K562 (cell line): ENCODE measurements around the gene HIF1A. TPM values are rescaled to one million over a fixed set of nuclear protein-coding genes. Genes with fewer than 3 reads are reported as not detected.

ENCODE experiments used
- CTCFL ChIP-seq: IDR thresholded peaks from 2 replicates; pipeline ENCODE4 v1.6.1; 2011; ENCODE audit warnings: borderline replicate concordance, low read depth, mild to moderate bottlenecking, moderate library complexity, low read length; ENCODE audit not compliant: insufficient read depth, poor library complexity, severe bottlenecking
- EHMT2 ChIP-seq: fragments of 450-650 bp; IDR thresholded peaks from 2 replicates; pipeline ENCODE4 v1.6.1; 2018; ENCODE audit warnings: antibody characterized with exemption
- MAFG ChIP-seq: fragments of 450-650 bp; conservative IDR thresholded peaks from 2 replicates; pipeline ENCODE4 v1.6.1; 2016; ENCODE audit warnings: missing genetic modification characterization, missing compliant biosample characterization
- MLLT1 ChIP-seq, 2 experiments: fragments of 450-650 bp; IDR thresholded peaks; 2 replicates each; pipeline ENCODE4 v1.6.1; 2016
- NRF1 ChIP-seq, 2 experiments: fragments of 450-650 bp; IDR thresholded peaks in 1 of 2; conservative IDR thresholded peaks in 1 of 2; 2 replicates each; pipeline ENCODE4 v1.6.1; 2014; ENCODE audit warnings: mild to moderate bottlenecking in 2 of 2
- PCBP1 ChIP-seq: fragments of 200-400 bp; formaldehyde crosslinking; IDR thresholded peaks from 2 replicates; pipeline ENCODE4 v1.6.1; 2018; ENCODE audit warnings: mild to moderate bottlenecking, low read depth, low read length; ENCODE audit not compliant: poor library complexity, severe bottlenecking
- PCBP2 ChIP-seq: fragments of 200-400 bp; formaldehyde crosslinking; IDR thresholded peaks from 2 replicates; pipeline ENCODE4 v1.6.1; 2018; ENCODE audit warnings: low read length, low read depth, mild to moderate bottlenecking, moderate library complexity; ENCODE audit not compliant: poor library complexity, severe bottlenecking
- POU5F1 ChIP-seq: fragments of 150-350 bp; IDR thresholded peaks from 2 replicates; pipeline ENCODE4 v1.6.1; 2014; ENCODE audit warnings: borderline replicate concordance, low read length, low read depth, mild to moderate bottlenecking; ENCODE audit not compliant: partially characterized antibody
- SAP30 ChIP-seq: fragments of 200-600 bp; sonication (generic); IDR thresholded peaks from 2 replicates; pipeline ENCODE4 v1.6.1; 2012; ENCODE audit warnings: borderline replicate concordance, low read depth, mild to moderate bottlenecking, moderate library complexity, low read length, control low read depth, inconsistent platforms; ENCODE audit not compliant: insufficient read depth, poor library complexity, severe bottlenecking
- SIN3B ChIP-seq: fragments of 450-650 bp; IDR thresholded peaks from 2 replicates; pipeline ENCODE4 v1.6.1; 2017; ENCODE audit warnings: low read depth, mild to moderate bottlenecking, moderate library complexity
- SMARCE1 ChIP-seq: fragments of 450-650 bp; IDR thresholded peaks from 2 replicates; pipeline ENCODE4 v1.7.1; 2016; ENCODE audit warnings: mild to moderate bottlenecking
- SMC3 ChIP-seq: conservative IDR thresholded peaks from 2 replicates; pipeline ENCODE4 v1.6.1; 2011; ENCODE audit warnings: low read depth, low read length, improper control_type of control experiment; ENCODE audit not compliant: insufficient read depth
- SREBF1 ChIP-seq: fragments of 150-350 bp; IDR thresholded peaks from 2 replicates; pipeline ENCODE4 v1.6.1; 2014; ENCODE audit warnings: antibody characterized with exemption, low read depth, low read length, borderline replicate concordance
- ZBTB17 ChIP-seq: fragments of 450-650 bp; formaldehyde crosslinking; IDR thresholded peaks from 2 replicates; pipeline ENCODE4 v1.4.0; 2020; ENCODE audit warnings: mild to moderate bottlenecking
- polyA plus RNA-seq, 8 experiments: library from polyadenylated mRNA; depleted of rRNA in 4 of 8; stranded (reverse) in 5 of 8; unstranded in 3 of 8; fragments of >200 nt; fragmentation: Nextera tagmentation in 2 of 8; fragmentation: Illumina TruSeq in 1 of 8; extraction: Ambion mirVana in 2 of 8; extraction: Trizol in 1 of 8; gene quantifications; 2 replicates each; pipeline versions ENCODE4 v1.2.1 to v1.2.3, GENCODE V29; 2011 to 2014; ENCODE audit warnings: inconsistent platforms in 1 of 8, missing spikeins in 1 of 8
- total RNA-seq, 7 experiments: library from RNA; depleted of rRNA in 6 of 7; stranded (reverse); fragments of >200 nt in 6 of 7; fragmentation: Illumina TruSeq in 2 of 7; extraction: Trizol in 2 of 7; gene quantifications; 2 replicates each; pipeline versions ENCODE4 v1.2.1 to v1.2.3, GENCODE V29; 2011 to 2021; ENCODE audit warnings: low replicate concordance in 1 of 7
- TF ChIP-seq, protein P1 (sequence below): fragments of 450-650 bp; formaldehyde crosslinking; IDR thresholded peaks from 2 replicates; pipeline ENCODE4 v1.4.0; 2020; ENCODE audit warnings: mild to moderate bottlenecking, moderate library complexity
- TF ChIP-seq, protein P2 (sequence below): sonication (generic); formaldehyde crosslinking; IDR thresholded peaks from 2 replicates; pipeline ENCODE4 v1.8.0; 2022; ENCODE audit warnings: missing genetic modification reagents, mild to moderate bottlenecking, borderline replicate concordance
- TF ChIP-seq, protein P3 (sequence below): fragments of 200-800 bp; sonication (Bioruptor generic); IDR thresholded peaks from 2 replicates; pipeline ENCODE4 v1.6.1; 2017; ENCODE audit warnings: missing genetic modification characterization, missing compliant biosample characterization

The HIF1A gene
- total and polyA plus RNA-seq, 9 of the 15 experiments (the other 6 are each of a cell fraction or from before 2014, with no cell fraction given), result 5.9 to 35.3 (median 24.2) TPM

- TF ChIP-seq MAFG (tag) (no peak), EHMT2 (0 out of 2 replicates have a peak, but pooled peaks have one; percentile 31), POU5F1 (no peak), SIN3B (no peak), NRF1 (conservative IDR thresholded peaks at IDR 0.05 in 1 of 2, IDR thresholded peaks at IDR 0.05 in 1 of 2) (no peak), SREBF1 (no peak), MLLT1 (IDR thresholded peaks at IDR 0.05) (no peak), PCBP1 (no peak), ZBTB17 (no peak), CTCFL (no peak), PCBP2 (no peak), SAP30 (no peak), SMC3 (no peak), SMARCE1 (no peak)
- TF ChIP-seq, protein P1, sequence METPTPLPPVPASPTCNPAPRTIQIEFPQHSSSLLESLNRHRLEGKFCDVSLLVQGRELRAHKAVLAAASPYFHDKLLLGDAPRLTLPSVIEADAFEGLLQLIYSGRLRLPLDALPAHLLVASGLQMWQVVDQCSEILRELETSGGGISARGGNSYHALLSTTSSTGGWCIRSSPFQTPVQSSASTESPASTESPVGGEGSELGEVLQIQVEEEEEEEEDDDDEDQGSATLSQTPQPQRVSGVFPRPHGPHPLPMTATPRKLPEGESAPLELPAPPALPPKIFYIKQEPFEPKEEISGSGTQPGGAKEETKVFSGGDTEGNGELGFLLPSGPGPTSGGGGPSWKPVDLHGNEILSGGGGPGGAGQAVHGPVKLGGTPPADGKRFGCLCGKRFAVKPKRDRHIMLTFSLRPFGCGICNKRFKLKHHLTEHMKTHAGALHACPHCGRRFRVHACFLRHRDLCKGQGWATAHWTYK, result no peak
- TF ChIP-seq, protein P2, sequence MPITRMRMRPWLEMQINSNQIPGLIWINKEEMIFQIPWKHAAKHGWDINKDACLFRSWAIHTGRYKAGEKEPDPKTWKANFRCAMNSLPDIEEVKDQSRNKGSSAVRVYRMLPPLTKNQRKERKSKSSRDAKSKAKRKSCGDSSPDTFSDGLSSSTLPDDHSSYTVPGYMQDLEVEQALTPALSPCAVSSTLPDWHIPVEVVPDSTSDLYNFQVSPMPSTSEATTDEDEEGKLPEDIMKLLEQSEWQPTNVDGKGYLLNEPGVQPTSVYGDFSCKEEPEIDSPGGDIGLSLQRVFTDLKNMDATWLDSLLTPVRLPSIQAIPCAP (CRISPR knock-in tag), result no peak
- TF ChIP-seq, protein P3, sequence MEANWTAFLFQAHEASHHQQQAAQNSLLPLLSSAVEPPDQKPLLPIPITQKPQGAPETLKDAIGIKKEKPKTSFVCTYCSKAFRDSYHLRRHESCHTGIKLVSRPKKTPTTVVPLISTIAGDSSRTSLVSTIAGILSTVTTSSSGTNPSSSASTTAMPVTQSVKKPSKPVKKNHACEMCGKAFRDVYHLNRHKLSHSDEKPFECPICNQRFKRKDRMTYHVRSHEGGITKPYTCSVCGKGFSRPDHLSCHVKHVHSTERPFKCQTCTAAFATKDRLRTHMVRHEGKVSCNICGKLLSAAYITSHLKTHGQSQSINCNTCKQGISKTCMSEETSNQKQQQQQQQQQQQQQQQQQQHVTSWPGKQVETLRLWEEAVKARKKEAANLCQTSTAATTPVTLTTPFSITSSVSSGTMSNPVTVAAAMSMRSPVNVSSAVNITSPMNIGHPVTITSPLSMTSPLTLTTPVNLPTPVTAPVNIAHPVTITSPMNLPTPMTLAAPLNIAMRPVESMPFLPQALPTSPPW, result no peak
Observed at GRCh38 chr14:61753631-61754030, 58.3 kb downstream of the HIF1A start (continued).
